ENCODE data around the gene FANCC. TPM values are rescaled to one million over a fixed set of nuclear protein-coding genes. Genes with fewer than 3 reads are reported as not detected.

Gene FANCC
- total and polyA plus RNA-seq, 2 of the 8 experiments (the other 6 are each of a cell fraction or from before 2014, with no cell fraction given), result 7.8 to 15.2 TPM

DNA sequence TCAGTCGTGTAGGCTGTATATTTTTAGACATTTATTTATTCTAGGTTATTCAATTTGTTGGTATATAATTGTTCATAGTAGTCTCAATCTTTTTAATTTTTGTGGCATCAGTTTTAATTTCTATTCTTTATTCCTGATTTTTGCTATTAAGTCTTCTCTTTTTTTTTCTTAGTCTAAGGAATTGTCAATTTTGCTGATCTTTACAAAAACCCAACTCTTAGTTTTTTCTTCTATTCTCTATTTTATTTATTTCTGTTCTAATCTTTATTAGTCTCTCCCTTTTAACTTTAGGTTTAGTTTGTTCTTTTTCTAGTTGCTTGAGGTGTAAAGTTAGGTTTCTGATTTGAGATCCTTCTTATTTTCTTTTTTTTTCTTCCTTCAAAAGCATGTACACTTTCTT, 152.5 kb downstream of the FANCC start:
- Histone ChIP-seq H2BK5ac (ENCODE audit: low read depth, low read length) (no peak overlapping the region), H3K36me3 (ENCODE audit: control insufficient read depth in 2 of 4, insufficient read depth in 4 of 4, low read length in 3 of 4) (no peaks in the 10 kb centered on the region), H3K23me2 (ENCODE audit: low read depth, low read length) (no peaks in the 10 kb centered on the region), H3K56ac (replicated peaks; ENCODE audit: insufficient read length, low read depth, low read length) (no peak overlapping the region), H3K79me1 (ENCODE audit: low read depth, low read length) (no peaks in the 10 kb centered on the region), H4K20me1 (replicated peaks in 1 of 2; ENCODE audit: control insufficient read depth in 1 of 2, insufficient read depth in 2 of 2, low read length in 2 of 2) (no peaks in the 10 kb centered on the region), H3K18ac (ENCODE audit: extremely low read depth, low read length) (no peak overlapping the region), H2AK5ac (ENCODE audit: low read depth, low read length) (no peak overlapping the region), H2BK120ac (replicated peaks; ENCODE audit: low read depth, low read length) (no peak overlapping the region), H3K27ac (ENCODE audit: low read depth, low read length) (no peak overlapping the region), H2AFZ (ENCODE audit: low read length) (no peak overlapping the region), H3K9ac (replicated peaks in 1 of 4; ENCODE audit: extremely low read depth in 1 of 4, low read depth in 3 of 4, low read length in 3 of 4) (no peak overlapping the region), H2BK12ac (ENCODE audit: low read depth, low read length) (no peak overlapping the region), H4K8ac (ENCODE audit: extremely low read depth, insufficient read depth, low read length) (no peak overlapping the region), H3K4me1 (replicated peaks in 1 of 4; ENCODE audit: control insufficient read depth in 3 of 4, insufficient read depth in 4 of 4, low read length in 3 of 4) (no peaks in the 10 kb centered on the region), H3K14ac (ENCODE audit: insufficient read length) (no peak overlapping the region), H3K4me3 (ENCODE audit: extremely low read depth in 1 of 4, insufficient read depth in 2 of 4, low read depth in 3 of 4, low read length in 4 of 4) (no peak overlapping the region), H3K4ac (replicated peaks; ENCODE audit: insufficient read length, low read depth, low read length) (no peak overlapping the region), H2BK20ac (ENCODE audit: low read length) (no peak overlapping the region), H3K27me3 (replicated peaks in 1 of 4; ENCODE audit: control insufficient read depth in 3 of 4, extremely low read depth in 1 of 4, insufficient read depth in 3 of 4, low read length in 3 of 4) (no peaks in the 10 kb centered on the region), H4K91ac (replicated peaks; ENCODE audit: insufficient read length, low read length) (no peak overlapping the region), H3K79me2 (ENCODE audit: control insufficient read depth in 1 of 2, insufficient read depth in 2 of 2, low read length in 2 of 2) (no peaks in the 10 kb centered on the region), H3K23ac (ENCODE audit: insufficient read length) (no peak overlapping the region), H3K9me3 (ENCODE audit: insufficient read depth in 2 of 2, low read depth in 1 of 2, low read length in 1 of 2) (peaks cover 0 to 8% of the 10 kb centered on the region in 2 experiments; a peak in 2 of 4 replicates), H4K5ac (ENCODE audit: insufficient read length, low read depth, low read length) (no peak overlapping the region), H3K4me2 (ENCODE audit: insufficient read depth in 1 of 2, low read depth in 2 of 2, low read length in 2 of 2) (no peak overlapping the region), H2BK15ac (ENCODE audit: low read length) (no peak overlapping the region)
- 96% methylated on average over 1 of the region's 1 CpG; no CpG with 5 or more reads in 1 of the 2 experiments for WGBS, 2 experiments (ENCODE audit: extremely low coverage in 1 of 2, insufficient coverage in 1 of 2, insufficient read length in 1 of 2, insufficient replicate concordance in 2 of 2, low coverage in 1 of 2, low lambda C conversion rate in 2 of 2, missing lambda C conversion rate in 1 of 2)
- DNase-seq (ENCODE audit: low read depth in 1 of 2, low spot score in 2 of 2) (no peak), FAIRE-seq (no peak)
- TF ChIP-seq SIX5 (IDR thresholded peaks at IDR 0.05; ENCODE audit: low read depth, low read length) (no peak), SP4 (IDR thresholded peaks at IDR 0.05; ENCODE audit: low read length) (no peak), CHD2 (IDR thresholded peaks at IDR 0.05; ENCODE audit: low read length) (no peak), YY1 (IDR thresholded peaks at IDR 0.05; ENCODE audit: low read depth, low read length) (no peak), CREB1 (IDR thresholded peaks at IDR 0.05) (no peak), HDAC6 (IDR thresholded peaks at IDR 0.05; ENCODE audit: low read depth, low read length) (no peak), NRF1 (IDR thresholded peaks at IDR 0.05; ENCODE audit: low read depth, low read length) (no peak)
- TF ChIP-seq, protein P1, sequence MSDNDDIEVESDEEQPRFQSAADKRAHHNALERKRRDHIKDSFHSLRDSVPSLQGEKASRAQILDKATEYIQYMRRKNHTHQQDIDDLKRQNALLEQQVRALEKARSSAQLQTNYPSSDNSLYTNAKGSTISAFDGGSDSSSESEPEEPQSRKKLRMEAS (IDR thresholded peaks at IDR 0.05), result no peak
- POLR2A ChIA-PET (ENCODE audit: partially characterized antibody), result no interaction called here
- CTCF ChIA-PET (ENCODE audit: partially characterized antibody), result no interaction called here
